CD4-positive, alpha-beta T cell treated with Interleukin-1 beta for 1 hour (primary cell): Measurements from ENCODE around the gene USP6NL.
"Not testable (repeated sequence)": the region's sequence is repeated elsewhere in the genome, so short reads cannot be mapped to it uniquely, and the experiment has no call there.

Source experiments
- DNase-seq, 2 donors: peaks; one replicate each; pipeline ENCODE4 v3.0.0-alpha.2; 2020 to 2022

The USP6NL gene

DNA sequence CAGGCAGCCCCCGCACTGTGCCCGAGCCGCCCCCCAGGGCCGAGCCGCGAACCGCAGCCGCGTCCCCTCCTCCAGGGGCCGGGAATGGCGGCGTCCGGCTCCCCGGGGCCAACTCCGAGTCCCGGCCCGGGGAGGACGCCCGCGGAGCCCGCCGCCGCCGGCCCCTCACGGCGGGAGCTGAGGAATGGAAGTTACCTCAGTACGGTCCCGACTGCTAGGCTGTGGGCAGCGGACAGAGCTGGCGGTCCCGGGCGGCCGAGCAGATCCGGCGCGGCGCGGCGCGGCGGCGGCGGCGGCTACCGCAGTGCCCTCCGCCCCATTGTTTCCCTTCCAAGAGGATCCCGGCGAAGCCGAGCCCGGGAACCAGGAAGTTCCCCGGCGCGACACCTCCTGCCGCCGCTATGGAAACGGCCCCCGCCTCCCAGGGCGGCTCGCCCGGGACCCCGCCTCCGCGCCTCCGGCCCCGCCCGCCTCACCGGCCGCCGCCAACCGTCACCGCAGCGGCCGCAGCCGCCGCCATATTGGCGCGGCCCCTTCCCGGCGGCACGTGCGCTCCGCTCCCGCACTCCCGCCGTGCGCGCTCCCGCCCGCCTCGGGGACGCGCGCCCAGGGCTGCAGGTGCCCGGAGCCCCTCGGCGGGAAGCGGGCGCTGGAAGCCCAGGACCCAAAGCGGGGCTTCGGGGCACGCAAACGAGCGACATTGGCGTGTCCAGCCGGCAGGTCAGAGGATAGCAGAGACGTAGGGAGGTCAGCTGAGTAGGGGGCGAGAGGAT is at the start of gene USP6NL:
TSS of gene USP6NL (minus strand) at position 403 of the 773 bp plus-strand sequence. CDS start 14,016 bp downstream, outside the sequence.
- peak; percentile 58 to 75 for DNase-seq

DNA sequence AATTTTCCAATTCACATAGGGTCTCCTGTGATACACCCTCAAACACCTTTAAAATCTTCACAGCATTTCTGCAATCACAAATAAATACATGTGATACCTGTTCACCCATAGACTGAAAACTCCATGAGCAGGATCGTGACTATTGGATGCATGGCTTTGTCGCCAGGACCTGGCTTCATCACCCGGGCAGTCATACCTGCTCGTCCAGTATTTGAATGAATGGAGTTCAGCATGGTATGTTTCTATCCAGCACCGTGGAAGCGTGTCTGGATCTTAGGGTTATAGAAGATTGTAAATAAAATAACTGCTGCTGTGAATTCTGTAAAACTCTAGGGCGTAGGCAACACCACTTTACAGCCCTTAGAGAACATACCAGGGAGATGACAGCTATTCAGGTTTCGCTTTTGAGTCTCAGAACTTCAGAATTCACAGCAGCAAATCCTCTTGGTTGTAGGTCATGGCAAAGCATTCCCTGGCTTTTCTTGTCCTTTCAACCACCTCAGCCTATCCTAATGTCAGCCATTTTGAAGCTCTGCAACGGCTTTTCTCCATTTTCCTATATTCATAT is 47.4 kb upstream of the USP6NL start:
- no peak for DNase-seq

DNA sequence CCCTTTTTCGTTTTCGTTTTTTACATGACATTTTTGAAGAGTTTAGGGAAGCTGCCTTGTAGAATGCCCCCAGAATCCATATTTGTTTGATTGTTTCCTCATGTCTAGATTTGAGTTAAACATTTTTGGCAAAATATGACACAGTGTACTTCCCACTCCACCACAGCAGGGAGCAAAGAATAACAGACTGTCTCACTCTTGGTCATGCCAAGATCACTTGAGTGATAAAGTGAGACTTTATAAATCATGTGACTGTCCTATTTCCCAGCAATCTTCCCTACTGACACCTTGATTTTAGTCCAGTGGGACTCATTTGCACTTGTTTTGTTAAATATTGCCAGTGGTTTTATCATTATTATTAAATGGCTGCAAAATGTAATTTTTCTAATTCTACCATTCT is 44.4 kb upstream of the USP6NL start:
- DNase-seq, result no peak

DNA sequence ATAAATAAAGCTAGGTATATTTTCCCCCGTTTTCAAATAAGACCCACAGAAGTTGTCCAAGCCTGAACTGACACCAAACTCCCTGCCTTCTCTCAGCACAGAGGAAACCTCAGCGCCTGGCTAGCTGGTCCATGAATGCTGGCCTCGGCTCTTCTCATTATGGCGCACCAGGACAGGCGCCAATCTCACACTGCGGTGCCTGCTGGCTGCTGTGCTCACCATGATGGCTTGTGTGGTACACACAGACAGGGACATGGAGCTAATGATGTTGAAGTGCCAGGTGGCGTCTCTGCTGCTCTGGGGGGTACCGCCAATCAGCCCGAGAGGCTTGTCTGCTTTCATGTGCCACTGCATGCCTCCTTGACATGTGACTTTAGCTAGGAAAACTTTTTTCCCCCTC is 43.2 kb upstream of the USP6NL start:
- DNase-seq, result no peak

DNA sequence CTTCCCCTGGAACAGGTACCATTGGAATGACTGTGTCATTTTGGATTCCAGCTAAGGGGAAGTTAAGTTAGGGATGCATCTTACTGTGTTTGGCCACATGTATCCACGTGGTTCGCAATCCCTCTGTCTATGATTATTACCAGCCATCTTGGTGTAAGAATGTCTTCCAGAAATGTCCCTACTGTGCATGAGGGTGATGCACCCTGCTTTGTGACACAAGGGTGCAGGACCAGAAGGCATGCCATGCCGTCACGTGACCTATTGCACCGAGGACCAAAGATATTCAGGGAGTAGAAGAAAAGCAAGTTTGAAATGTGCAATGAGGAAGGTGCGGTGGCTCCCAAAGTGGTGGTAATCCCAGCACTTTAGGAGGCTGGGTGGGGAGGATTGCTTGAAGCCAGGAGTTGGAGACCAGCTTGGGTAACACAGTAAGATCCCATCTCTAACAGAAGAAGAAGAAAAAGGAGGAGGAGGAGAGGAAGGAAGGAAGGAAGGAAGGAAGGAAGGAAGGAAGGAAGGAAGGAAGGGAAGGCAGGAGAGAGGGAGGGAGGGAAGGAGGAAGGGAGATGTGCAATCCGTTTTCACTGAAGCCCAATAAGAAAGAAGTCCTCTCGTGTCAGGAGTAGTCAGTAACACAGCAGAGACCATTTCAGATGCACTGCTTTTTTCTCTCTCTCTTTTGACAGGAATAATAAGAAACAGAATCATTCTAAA is 42.5 kb upstream of the USP6NL start:
- DNase-seq, result no peak

DNA sequence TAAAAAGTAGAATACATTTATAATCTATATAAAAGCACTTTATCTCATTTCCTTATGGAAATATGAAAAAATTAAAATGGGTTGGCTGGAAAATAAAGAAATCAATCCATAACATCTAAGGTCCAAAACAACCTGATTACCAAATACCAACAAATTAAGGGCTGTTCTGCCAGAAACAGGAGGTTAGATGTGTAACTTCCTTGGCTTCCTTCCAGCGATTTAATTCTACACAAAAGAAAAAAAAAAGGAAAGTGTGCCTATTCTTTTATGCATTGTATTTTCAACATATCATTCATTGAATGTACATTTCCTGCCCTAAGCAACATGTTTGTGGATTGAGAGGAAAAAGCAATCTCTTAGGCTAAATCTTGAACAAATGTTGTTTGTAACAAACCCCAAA is 36.2 kb upstream of the USP6NL start:
- no peak for DNase-seq

DNA sequence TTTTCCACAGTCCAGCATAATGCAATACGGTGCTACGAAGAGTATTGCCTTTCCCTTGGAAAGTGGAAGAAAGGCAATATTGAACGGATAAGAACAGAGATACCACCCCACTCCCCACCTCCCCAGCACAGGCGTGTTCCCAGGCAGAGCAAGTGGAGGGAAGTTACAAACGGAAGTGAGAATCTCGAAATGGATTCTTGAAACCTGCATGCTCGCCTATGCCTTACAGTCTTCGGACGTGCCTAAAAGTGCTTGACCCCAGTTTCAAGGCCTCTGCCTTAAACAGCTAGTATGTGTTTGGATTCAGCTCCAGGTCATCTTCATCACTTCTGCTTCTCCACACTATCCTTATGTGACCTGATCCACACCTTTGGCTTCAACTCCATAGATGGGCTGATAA is 35.0 kb upstream of the USP6NL start:
- no peak for DNase-seq

DNA sequence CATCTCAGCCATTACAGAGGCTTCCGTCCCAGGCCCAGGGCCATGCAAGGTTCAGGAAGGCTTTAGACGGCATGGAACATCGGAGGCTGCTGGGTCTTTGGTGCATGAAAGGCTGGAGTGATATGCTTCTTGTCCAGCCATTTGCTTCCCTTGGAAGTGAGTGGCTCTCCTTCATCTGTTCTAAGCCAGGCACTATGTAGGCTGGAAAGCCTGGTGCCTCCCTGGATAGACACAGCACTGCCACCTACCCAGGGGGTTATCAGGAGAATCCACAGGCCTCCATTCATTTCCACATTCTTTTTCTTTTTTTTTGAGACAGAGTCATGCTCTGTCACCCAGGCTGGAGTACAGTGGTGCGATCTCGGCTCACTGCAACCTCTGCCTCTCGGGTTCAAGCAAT is 31.6 kb upstream of the USP6NL start:
- DNase-seq, result no peak

DNA sequence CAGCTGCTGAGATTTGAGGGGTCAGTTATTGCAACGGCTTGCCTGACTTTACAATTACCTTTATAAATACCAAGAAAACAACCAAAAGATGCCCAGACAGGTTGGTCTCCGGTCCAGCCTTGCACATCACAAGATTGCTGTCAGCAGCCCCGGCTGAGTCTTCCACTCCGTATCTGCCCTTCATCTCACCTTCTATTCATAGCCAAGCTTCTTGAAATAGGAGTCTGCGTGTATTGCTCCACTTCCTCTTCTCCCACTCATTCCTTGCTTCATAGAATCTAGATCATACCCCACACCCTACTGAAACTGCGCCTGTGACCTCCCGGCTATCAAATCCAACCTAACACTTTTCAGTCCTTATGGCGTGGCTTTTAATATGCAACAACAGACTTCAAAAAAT is 31.1 kb upstream of the USP6NL start:
- DNase-seq, result no peak

DNA sequence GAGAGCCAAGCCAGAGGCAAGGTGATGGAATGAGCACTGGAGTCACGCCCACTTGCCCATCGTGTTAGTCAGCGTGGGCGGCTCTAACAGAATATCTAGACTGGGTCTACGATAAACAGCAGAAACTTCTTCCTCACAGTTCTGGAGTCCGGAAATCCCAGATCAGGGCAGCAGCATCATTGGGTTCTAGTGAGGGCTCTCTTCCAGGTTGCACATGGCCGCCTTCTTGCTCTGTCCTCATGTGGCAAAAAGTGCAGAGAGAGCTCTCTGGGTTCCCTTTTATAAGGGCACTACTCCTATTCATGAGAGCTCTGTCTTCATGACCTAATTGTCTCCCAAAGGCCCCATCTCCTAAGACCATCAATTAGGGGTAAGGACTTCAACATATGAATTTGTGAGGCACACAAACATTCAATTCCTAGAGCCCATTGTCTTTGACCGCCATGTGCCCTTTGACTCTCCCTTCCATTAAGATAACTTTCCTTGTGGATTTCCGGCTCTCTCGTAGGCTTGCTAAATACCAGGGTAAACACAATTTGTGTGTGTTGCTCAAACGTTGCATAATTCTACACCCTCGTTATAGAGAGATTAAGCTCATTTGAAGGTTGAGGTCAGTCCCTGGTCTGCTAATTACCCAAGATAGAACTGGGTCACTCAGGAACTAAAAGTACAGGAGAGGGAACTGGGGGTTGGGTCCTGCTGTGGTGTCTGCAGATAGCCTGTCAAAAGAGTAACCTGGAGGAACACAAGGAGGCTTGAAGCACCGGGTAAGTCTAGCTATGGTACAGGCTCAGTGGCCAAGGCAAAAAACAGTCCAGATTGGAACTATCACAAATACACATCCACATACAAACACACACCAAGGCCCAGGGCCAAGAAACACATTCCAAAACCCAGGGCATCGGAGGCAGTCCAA is 28.7 kb upstream of the USP6NL start:
- DNase-seq, result no peak

DNA sequence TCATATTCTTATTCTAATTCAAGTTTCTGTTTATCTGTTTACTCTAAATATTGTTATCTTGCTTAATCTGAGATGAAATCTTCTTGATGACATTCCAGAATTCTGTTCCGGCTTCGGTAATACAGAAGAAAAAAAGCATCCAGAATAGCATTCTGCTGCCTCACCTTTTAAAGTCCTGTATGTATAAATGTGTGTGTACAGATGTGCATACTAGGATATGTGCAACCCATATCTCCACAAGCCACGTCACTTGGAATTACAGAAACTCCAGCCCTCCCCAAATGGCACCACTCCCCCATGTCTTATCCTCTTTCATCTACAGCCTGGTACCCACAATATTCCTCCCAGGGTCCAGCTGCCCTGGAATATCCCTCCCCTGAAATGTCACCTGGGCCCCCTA is 27.9 kb upstream of the USP6NL start:
- DNase-seq, result no peak

DNA sequence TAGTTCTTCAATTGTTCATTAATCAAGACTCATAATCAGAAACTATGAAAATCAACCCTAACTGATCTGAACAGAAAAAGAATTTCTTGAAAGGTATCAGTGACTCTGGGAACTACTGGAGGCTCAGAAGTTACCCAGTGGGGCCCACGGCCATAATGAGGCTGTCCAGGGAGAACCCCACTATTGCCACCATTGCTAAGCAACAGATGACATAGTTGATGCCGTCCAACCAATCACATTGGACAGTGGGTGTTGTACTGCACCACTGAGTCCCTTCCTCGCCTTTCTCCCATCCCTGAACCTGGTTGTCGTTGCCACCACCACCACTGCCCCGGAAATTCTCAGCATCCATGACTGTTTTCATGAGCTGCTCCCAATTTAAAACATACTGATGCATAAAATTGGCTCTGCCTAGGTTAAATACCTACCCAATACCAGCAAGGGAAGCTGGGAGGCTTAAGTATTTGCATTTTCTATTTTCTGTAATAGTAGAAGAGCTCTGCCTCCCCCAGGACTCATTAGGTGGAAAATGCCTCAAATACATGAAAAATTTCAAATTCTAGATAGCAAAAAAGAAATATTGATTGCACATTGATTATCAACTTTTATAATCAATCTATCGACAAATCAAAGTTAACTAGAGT is 26.7 kb upstream of the USP6NL start:
- DNase-seq, result no peak

DNA sequence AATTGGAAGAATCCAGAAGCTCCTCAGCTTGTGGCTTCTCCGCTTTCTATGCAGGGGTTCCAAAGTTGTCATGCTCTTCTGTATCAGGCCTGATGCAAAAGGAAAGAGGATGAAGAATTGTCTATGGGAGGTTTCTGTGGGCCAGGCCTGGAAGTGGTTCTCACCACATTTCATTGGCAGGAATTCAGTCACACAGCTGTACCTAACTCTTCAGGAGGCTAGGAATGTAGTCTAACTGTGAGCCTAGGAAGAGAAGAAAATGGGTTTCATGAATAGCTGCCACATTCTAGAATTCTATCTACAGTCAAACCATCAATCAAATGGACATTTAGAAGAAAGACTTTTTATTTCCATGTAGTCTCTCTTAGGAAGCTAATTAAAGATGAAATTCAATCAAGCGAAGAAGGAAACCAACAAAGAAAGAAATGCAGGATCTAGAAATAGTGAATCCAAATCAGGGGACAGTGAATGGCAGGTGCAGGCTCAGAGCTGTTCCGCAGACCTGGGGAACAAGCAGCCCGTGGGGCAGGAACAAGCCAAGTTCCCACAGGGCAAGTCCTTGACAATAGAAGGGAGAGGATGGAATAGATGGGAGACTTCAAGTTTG is 25.4 kb upstream of the USP6NL start:
- no peak for DNase-seq

DNA sequence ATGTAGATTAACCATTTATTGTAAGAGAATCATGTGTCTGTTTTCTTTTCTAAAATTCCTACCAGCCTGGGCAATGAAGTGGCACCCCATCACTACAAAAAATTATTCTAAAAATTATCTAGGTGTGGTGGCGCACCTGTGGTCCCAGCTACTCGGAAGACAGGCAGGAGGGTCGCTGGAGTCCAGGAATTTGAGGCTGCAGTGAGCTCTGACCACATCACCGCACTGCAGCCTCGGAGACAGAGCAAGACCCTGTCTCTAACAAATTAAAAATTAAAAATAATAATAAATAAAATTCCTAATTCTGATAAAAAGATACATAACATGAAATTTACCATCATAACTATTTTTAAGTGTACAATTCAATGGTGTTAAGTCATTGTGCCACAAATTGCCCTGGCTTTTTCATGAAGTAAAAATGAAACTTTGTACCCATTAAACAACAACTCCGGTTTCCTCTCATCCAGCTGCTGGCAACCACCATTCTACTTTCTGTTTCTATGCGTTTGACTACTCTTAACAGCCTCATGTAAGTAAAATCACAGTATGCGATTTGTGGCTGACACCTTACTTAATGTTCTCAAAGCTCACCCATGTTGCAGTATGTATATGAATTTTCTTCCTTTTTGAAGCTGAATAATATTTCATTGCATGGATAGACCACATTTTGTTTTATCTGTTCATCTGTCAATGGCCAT is 20.6 kb upstream of the USP6NL start:
- DNase-seq, result peak in 1 of 2 donors; percentile 18

DNA sequence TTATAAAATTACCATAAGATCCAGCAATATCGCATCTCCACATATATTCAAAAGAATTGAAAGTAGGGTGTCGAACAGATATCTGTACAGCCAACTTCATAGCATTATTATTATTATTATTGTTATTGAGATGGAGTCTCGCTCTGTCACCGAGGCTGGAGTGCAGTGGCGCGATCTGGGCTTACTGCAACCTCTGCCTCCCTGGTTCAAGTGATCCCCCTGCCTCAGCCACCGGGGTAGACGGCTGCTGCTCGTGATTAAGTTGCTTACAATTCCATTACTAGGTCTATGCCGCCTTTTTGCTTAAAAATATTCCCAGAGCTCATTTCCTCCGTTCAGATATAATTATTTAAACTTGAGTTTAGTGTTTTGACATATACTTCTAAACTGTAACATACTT is 19.8 kb upstream of the USP6NL start:
- DNase-seq, result no peak

DNA sequence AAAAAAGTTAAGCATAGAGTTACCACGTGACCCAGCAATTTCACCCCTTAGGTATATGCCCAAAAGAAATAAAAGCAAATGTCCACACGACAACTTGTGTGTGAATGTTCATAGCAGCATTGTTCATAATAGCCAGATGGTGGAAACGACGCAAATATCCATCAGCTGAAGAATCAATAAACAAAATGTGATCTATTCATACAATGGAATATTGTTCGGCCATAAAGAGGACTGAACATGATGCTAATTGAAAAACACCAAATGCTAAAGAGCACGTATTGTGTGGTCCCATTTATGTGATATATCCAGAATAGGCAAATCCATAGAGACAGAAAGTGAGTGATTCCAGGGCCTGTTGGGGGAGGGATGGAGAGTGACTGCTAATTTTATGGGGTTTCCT is 18.3 kb upstream of the USP6NL start:
- DNase-seq, result no peak

DNA sequence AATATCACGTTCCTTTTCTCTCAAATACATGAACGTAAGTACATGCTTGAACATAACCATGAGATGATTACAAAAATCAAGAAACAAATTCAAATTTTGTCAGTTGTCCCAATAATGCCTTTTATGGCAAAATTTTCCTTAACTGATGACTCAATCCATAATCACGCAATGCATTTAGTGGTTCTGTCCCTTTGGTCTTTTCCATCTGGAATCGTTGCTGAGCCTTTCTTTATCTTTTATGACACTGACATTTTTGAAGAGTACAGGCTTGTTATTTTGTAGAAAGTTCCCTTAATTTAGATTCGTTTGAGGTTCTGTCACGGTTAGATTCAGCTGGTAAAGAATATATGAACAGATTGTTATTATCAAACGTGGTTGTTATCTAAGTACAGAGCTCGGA is 16.5 kb upstream of the USP6NL start:
- not testable (repeated sequence) for DNase-seq

DNA sequence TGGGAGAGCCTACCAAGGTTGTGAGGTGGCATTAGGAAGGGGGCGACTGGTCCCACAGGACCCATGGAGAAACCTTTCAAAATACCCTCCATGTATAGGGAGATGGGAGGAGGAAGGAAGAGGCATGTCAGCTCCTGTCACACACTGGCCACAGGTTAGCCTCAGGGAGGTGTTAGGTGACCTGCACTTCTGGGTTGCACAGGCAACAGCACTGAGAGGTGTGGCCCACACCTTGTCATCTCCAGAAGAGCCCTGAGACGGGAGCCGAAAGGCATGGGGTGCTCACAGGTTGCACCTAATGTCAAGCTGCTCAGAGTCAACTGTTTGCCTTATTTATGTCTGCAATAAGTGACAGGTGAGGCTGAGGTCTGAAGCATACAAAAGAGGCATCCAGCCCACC is 14.6 kb upstream of the USP6NL start:
- no peak for DNase-seq

DNA sequence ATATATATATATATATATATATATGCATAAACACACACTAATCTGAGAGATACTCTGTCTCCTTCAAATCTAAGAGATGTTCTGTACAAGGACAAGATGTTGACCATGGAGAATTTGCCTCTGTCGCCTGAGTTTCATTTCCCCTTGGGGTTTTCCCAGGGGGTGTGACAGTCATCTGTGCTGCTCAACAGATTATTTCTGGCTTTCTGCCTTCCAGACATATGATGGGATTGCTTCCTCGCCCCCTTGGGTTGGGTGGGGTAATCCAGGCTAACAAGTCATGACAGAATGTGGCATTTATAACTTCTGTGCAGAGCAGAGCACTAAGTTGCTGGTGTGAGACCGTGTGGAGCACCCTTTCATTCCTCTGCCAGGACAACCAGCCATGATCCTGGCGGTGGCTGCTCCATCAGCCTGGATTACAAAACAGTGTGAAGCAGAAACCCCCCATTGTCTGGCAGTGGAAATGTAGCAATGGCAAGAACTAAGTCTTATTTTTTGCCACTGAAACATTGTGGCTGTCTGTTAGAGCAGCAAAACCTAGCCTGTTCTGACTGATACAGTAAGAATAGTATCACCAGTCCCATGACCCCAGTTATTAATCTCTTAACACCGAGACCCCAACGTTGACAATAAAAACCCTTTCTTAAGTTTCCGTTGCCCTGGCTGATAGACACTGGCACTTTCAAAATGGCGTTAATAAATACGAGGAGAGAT is 13.7 kb upstream of the USP6NL start:
- peak; percentile 6 to 72 for DNase-seq

DNA sequence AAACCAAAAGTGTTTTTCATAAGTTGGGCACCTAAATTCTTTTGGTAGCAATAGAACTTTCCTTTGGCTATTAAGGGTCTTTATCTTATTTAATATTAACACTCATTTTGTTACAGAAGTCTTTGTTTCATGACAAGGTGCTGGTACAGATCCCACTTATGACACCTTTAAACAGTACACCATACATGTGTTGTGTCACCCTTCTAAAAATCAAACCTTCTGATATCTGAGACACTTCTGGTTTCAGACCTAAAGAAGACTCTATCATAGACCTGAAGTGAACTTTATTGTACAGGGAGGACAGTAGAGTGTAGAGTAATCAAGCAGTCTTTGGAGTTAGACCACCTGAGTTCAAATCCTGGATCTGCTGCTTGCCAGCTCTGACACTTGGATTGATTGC is 5.8 kb upstream of the USP6NL start:
- DNase-seq, result no peak

DNA sequence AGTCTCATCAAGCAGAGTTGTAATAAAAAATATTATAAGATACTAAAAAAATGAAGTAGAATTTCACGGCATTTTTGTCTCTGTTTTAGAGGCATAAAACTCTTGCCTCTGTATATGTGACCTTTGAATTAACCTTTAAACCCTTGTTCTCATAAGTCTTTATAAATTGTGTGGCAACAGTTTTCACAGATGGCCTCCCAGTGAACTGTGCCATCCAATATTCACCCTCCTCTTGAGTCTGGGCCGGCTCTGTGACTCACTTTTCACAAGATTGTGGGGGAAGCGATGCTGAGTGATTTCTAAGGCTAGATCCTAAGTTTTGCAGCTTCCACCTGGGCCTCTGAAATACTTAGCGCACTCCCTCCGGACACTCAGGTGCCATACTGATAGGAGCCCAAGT is 4.6 kb upstream of the USP6NL start:
- no peak for DNase-seq
